A549 (cell line): Measurements from ENCODE around the gene TMEM143. TPM values are rescaled to one million over a fixed set of nuclear protein-coding genes. Genes with fewer than 3 reads are reported as not detected.
A peak's percentile ranks its signal among the peaks of the same experiment; 100 is the strongest.

Experiments
- ATAC-seq, 2 experiments: fragments of 200-7000 bp in 1 of 2; fragments of >200 bp in 1 of 2; cut with Nextera tagmentation in 1 of 2; cut with Tn5 transposase in 1 of 2; 3 replicates each; pipeline versions ENCODE4 v1.8.0 to v1.9.1; 2018 to 2020; ENCODE audit warnings: mild to moderate bottlenecking in 1 of 2, moderate library complexity in 1 of 2
- CTCF ChIA-PET: fragments of 300-600 bp; sonication (Branson Sonifier 250); formaldehyde crosslinking; extraction: SDS; loops from one replicate; lab custom pipeline; 2021; ENCODE audit warnings: antibody characterized with exemption, inconsistent platforms; lab: Yijun Ruan, JAX
- POLR2A ChIA-PET: fragments of 350-600 bp; formaldehyde crosslinking; extraction: SDS; loops from one replicate; lab custom pipeline; 2021; ENCODE audit warnings: antibody characterized with exemption, inconsistent platforms; lab: Yijun Ruan, JAX
- DNase-seq, 2 experiments: peaks; one replicate each; pipeline versions ENCODE4 v3.0.0 to v3.0.0-alpha.2; 2011 to 2016; ENCODE audit warnings: low read depth in 1 of 2, low spot score in 1 of 2
- FAIRE-seq: peaks from 2 replicates; lab custom pipeline; 2011; peaks lifted over from hg19 to GRCh38; lab: Jason Lieb, UNC
- H3K27ac ChIP-seq, 2 experiments: fragments of >200 bp; sonication (Bioruptor Twin); formaldehyde crosslinking; 3 replicates each; pipeline ENCODE4 v1.5.1; 2016 to 2017
- H3K4me1 ChIP-seq: fragments of >200 bp; sonication (Bioruptor Twin); formaldehyde crosslinking; 3 replicates; pipeline ENCODE4 v1.6.1; 2016
- H3K4me2 ChIP-seq: fragments of >200 bp; sonication (Bioruptor Twin); formaldehyde crosslinking; 3 replicates; pipeline ENCODE4 v1.6.1; 2016
- H3K4me3 ChIP-seq: fragments of >200 bp; sonication (Bioruptor Twin); formaldehyde crosslinking; 3 replicates; pipeline ENCODE4 v1.5.1; 2016
- H3K9me3 ChIP-seq: fragments of >200 bp; sonication (Bioruptor Twin); formaldehyde crosslinking; 3 replicates; pipeline ENCODE4 v1.6.1; 2016
- CHD2 ChIP-seq: fragments of 150-350 bp; IDR thresholded peaks from 2 replicates; pipeline ENCODE4 v1.6.1; 2014; ENCODE audit warnings: low read length; ENCODE audit not compliant: partially characterized antibody
- CTCF ChIP-seq: fragments of >200 bp; sonication (Bioruptor Twin); formaldehyde crosslinking; IDR thresholded peaks from 3 replicates; pipeline ENCODE4 v1.5.1; 2016
- E2F6 ChIP-seq: IDR thresholded peaks from 2 replicates; pipeline ENCODE4 v1.6.1; 2012; ENCODE audit warnings: low read depth, borderline replicate concordance
- EHMT2 ChIP-seq: fragments of 200-600 bp; sonication (generic); IDR thresholded peaks from 2 replicates; pipeline ENCODE4 v1.6.1; 2016; ENCODE audit warnings: antibody characterized with exemption, low read depth, mild to moderate bottlenecking, moderate library complexity
- ELK1 ChIP-seq: fragments of 150-350 bp; IDR thresholded peaks from 2 replicates; pipeline ENCODE4 v1.6.1; 2014; ENCODE audit warnings: low read depth, mild to moderate bottlenecking, low read length
- FOSL2 ChIP-seq, 2 experiments: fragments of 450-650 bp in 1 of 2; fragments of >200 bp in 1 of 2; sonication (Bioruptor Twin) in 1 of 2; formaldehyde crosslinking; IDR thresholded peaks; 2 replicates each; pipeline versions ENCODE4 v1.5.0 to v1.6.1; 2016 to 2020; ENCODE audit warnings: mild to moderate bottlenecking in 1 of 2, moderate library complexity in 1 of 2
- GATA3 ChIP-seq: IDR thresholded peaks from 2 replicates; pipeline ENCODE4 v1.6.1; 2012; ENCODE audit warnings: borderline replicate concordance
- HEYL ChIP-seq: fragments of 250-450 bp; sonication (Bioruptor Pico); IDR thresholded peaks from 2 replicates; pipeline ENCODE4 v1.8.0; 2021; ENCODE audit warnings: mild to moderate bottlenecking, moderate library complexity
- HMGXB4 ChIP-seq: fragments of 250-450 bp; sonication (Bioruptor Pico); IDR thresholded peaks from 2 replicates; pipeline ENCODE4 v1.5.0; 2021; ENCODE audit warnings: mild to moderate bottlenecking, moderate library complexity, borderline replicate concordance
- MYC ChIP-seq: IDR thresholded peaks from 2 replicates; pipeline ENCODE4 v1.6.1; 2012; ENCODE audit warnings: mild to moderate bottlenecking, inconsistent platforms, low read length, improper control_type of control experiment, borderline replicate concordance
- PHF8 ChIP-seq: fragments of 200-600 bp; sonication (generic); IDR thresholded peaks from 2 replicates; pipeline ENCODE4 v1.6.1; 2016; ENCODE audit warnings: low read depth, mild to moderate bottlenecking, antibody characterized with exemption, moderate library complexity, borderline replicate concordance
- RAD21 ChIP-seq, 2 experiments: fragments of >200 bp in 1 of 2; sonication (Bioruptor Twin) in 1 of 2; formaldehyde crosslinking in 1 of 2; IDR thresholded peaks in 1 of 2; conservative IDR thresholded peaks in 1 of 2; 2 replicates in 1 of 2; 3 replicates in 1 of 2; pipeline ENCODE4 v1.6.1; 2012 to 2018; ENCODE audit warnings: inconsistent platforms in 1 of 2
- RCOR1 ChIP-seq: fragments of 150-350 bp; IDR thresholded peaks from 2 replicates; pipeline ENCODE4 v1.6.1; 2014; ENCODE audit warnings: antibody characterized with exemption, low read length, low read depth
- REST ChIP-seq: fragments of 200-600 bp; sonication (generic); IDR thresholded peaks from 2 replicates; pipeline ENCODE4 v1.6.1; 2016; ENCODE audit warnings: antibody characterized with exemption, mild to moderate bottlenecking, moderate library complexity
- RNF2 ChIP-seq: fragments of 200-600 bp; sonication (generic); IDR thresholded peaks from 2 replicates; pipeline ENCODE4 v1.6.1; 2016; ENCODE audit warnings: low read depth, mild to moderate bottlenecking, antibody characterized with exemption, moderate library complexity, borderline replicate concordance
- ZSCAN20 ChIP-seq: fragments of 250-450 bp; sonication (Bioruptor Pico); IDR thresholded peaks from 2 replicates; pipeline ENCODE4 v1.8.0; 2022; ENCODE audit warnings: mild to moderate bottlenecking, moderate library complexity
- WGBS: methylation state at CpG from one replicate; pipeline ENCODE4 v1.1.6; 2017; ENCODE audit errors: missing lambda C conversion rate; 5-methylcytosine and 5-hydroxymethylcytosine counted together
- polyA plus RNA-seq, 4 experiments: library from polyadenylated mRNA; depleted of rRNA in 3 of 4; stranded (reverse); fragments of >200 nt; fragmentation: RNase III in 1 of 4; extraction: RNeasy Plus Mini Kit Qiagen cat#74134 plus additional on column Dnase treatment in 1 of 4; gene quantifications; 2 replicates in 3 of 4; 3 replicates in 1 of 4; pipeline ENCODE4 v1.2.3, GENCODE V29; 2011 to 2017

Gene TMEM143
- polyA plus RNA-seq, 2 of the 4 experiments (the other 2 are of a cell fraction), result 6.4 to 7.4 TPM

- no peaks in the 10 kb centered on the region for H3K9me3 ChIP-seq
- DNase-seq (no peak), ATAC-seq (no peak; a peak in 1 of 6 replicates), FAIRE-seq (no peak)
- H3K27ac ChIP-seq, result peak overlapping the region in 1 of 2 experiments; percentile 27; a peak in 3 of 6 replicates
- H3K4me3 ChIP-seq, result no peak overlapping the region
- WGBS, result 93% methylated on average over 5 of the region's 5 CpGs
- H3K4me2 ChIP-seq, result no peak overlapping the region
- CTCF ChIA-PET, result interaction anchor here (0.6 to 17.4 kb wide), 32 partner anchors 8 to 659 kb away, joined by 3 to 224 read pairs (median 4); partner anchors contain the start of genes GRIN2D and KDELR1
- H3K4me1 ChIP-seq, result peaks cover 27% of the 10 kb centered on the region
- TF ChIP-seq HMGXB4 (CRISPR knock-in tag) (no peak), RAD21 (conservative IDR thresholded peaks at IDR 0.05 in 1 of 2, IDR thresholded peaks at IDR 0.05 in 1 of 2) (no peak), CHD2 (no peak), GATA3 (no peak), ELK1 (no peak), MYC (no peak), CTCF (no peak), E2F6 (no peak), HEYL (no peak), ZSCAN20 (CRISPR knock-in tag) (no peak), RCOR1 (no peak), EHMT2 (no peak), REST (no peak), RNF2 (no peak), FOSL2 (IDR thresholded peaks at IDR 0.05) (no peak), FOSL2 (CRISPR knock-in tag; IDR thresholded peaks at IDR 0.05) (no peak), PHF8 (no peak)
- TF ChIP-seq, all 56 proteins: peak for 0
- POLR2A ChIA-PET, result interaction anchor here (0.7 to 1.5 kb wide), 3 partner anchors 13 to 48 kb away, joined by 3 read pairs; partner anchors contain the start of genes SYNGR4 and TMEM143
These were observed 12.9 kb downstream of the TMEM143 start for GRCh38 chr19:48350856-48351255.
